Measurements from ENCODE around the gene HLA-DOA. TPM values are rescaled to one million over a fixed set of nuclear protein-coding genes. Genes with fewer than 3 reads are reported as not detected.
A peak's percentile ranks its signal among the peaks of the same experiment; 100 is the strongest.

Gene HLA-DOA
- total RNA-seq, 6 experiments from 2014 or later, result 0.37 to 3.3 (median 1.2) TPM

DNA sequence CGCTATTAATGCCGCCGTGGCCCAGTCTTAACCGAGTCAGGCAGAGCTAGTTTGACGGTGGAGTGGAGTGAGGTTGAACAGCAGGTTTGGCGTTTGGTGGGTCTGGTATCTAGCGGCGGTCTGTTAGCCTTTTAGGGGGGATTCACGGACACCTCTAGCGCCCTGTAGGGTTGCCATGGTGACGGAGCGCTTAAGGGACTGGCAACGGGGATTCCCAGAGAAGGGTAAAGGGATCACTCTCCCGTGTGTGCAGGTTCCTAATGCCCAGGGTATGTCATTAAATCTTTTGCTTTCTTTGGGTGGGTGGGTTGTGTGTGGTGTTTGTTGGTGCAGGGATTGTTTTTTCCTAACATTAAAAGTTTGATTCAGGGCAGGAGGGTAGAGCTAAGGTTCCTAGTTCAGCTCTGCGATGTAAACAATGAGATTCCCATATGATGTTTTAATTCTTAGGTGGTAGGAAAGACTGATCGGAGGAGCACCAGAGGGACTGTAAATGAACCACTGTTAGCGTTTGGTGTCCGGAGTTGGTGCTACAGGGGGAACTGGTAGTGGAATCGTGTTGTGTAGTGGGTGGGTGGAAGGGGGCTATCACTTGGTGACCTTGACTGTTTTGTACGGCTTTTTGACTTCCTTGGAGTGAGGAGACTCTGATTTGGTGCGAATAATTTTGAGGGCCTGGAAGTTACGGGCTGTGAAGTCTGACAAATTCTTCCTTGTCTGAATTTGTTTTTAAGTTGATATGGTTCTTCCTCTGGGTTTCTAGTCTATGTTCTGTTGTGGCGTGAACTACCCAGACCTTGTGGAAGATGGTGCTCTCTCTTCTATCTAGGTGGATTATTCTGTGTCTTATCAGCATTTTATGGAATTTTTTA, 36.0 kb downstream of the HLA-DOA start:
- H3K36me3 ChIP-seq, result peaks cover 15 to 47% (median 41%) of the 10 kb centered on the region in 4 donors
- no peaks in the 10 kb centered on the region for H3K27me3 ChIP-seq
- H3K4me1 ChIP-seq, result peaks cover 0 to 36% (median 16%) of the 10 kb centered on the region in 4 donors
- intact Hi-C loops (cut with DNase I), result no loop called here
- peak; percentile 55 to 66 (median 60) for DNase-seq
- TF ChIP-seq POLR2A (IDR thresholded peaks at IDR 0.05), result no peak
- TF ChIP-seq, protein P1, sequence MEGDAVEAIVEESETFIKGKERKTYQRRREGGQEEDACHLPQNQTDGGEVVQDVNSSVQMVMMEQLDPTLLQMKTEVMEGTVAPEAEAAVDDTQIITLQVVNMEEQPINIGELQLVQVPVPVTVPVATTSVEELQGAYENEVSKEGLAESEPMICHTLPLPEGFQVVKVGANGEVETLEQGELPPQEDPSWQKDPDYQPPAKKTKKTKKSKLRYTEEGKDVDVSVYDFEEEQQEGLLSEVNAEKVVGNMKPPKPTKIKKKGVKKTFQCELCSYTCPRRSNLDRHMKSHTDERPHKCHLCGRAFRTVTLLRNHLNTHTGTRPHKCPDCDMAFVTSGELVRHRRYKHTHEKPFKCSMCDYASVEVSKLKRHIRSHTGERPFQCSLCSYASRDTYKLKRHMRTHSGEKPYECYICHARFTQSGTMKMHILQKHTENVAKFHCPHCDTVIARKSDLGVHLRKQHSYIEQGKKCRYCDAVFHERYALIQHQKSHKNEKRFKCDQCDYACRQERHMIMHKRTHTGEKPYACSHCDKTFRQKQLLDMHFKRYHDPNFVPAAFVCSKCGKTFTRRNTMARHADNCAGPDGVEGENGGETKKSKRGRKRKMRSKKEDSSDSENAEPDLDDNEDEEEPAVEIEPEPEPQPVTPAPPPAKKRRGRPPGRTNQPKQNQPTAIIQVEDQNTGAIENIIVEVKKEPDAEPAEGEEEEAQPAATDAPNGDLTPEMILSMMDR (IDR thresholded peaks at IDR 0.05), result no peak
- no peaks in the 10 kb centered on the region for H3K9me3 ChIP-seq
- no peak for ATAC-seq
- peak overlapping the region; percentile 73 to 81 (median 80) for H3K27ac ChIP-seq
- H3K4me3 ChIP-seq, result peak overlapping the region; percentile 90 to 97 (median 95)
- 0% methylated on average over 20 of the region's 23 CpGs for WGBS (ENCODE audit: insufficient coverage, low coverage, low lambda C conversion rate, missing lambda C conversion rate)

DNA sequence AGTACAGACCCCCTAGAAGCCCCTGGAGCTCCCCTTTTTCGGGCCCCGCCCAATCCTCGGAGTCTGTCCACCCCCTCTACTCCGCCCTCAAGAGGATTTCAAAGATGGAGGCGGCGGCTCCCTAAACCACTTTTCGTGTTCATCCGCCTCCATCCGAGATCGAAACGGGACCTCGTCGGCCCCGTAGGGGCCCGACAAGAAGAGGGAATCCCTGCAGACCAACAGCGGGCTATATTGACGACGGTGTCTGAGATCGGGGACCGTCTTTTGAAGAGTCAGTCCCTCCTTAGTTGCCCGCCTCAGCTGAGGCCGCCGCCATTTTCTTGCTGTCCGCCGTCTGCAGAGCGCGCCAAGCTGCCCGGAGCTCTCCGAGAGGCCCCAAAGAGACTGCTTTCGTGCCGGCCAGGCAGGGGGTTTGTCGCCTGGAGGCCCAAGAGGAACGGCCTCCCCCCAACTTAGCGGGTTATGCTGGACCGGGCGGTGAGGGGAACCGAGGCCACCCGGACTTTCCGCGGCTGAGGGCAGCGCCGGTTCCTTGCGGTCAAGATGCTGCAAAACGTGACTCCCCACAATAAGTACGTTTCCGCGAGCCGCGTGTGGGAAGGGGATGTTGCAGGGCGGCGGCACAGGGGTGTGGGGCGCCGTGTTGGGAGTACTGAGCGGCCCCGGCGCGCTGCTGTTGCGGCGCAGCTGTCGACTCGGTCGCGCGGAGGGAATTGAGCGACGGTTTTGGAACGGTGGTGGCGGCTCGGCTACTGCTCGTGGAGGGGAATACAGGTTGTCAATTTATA, 36.8 kb downstream of the HLA-DOA start:
- H3K36me3 ChIP-seq, result peaks cover 12 to 38% (median 33%) of the 10 kb centered on the region in 4 donors
- peak; percentile 62 to 77 (median 66) for DNase-seq
- 0% methylated on average over 27 of the region's 70 CpGs for WGBS (ENCODE audit: insufficient coverage, low coverage, low lambda C conversion rate, missing lambda C conversion rate)
- H3K27me3 ChIP-seq, result no peaks in the 10 kb centered on the region
- TF ChIP-seq POLR2A (IDR thresholded peaks at IDR 0.05), result no peak
- TF ChIP-seq, protein P1 (IDR thresholded peaks at IDR 0.05), result no peak
- peak overlapping the region; percentile 90 to 97 (median 95) for H3K4me3 ChIP-seq
- no peaks in the 10 kb centered on the region for H3K9me3 ChIP-seq
- ATAC-seq, result no peak
- intact Hi-C loops (cut with DNase I), result no loop called here
- peak overlapping the region; percentile 73 to 81 (median 80) for H3K27ac ChIP-seq
- H3K4me1 ChIP-seq, result peaks cover 0 to 27% (median 11%) of the 10 kb centered on the region in 4 donors

DNA sequence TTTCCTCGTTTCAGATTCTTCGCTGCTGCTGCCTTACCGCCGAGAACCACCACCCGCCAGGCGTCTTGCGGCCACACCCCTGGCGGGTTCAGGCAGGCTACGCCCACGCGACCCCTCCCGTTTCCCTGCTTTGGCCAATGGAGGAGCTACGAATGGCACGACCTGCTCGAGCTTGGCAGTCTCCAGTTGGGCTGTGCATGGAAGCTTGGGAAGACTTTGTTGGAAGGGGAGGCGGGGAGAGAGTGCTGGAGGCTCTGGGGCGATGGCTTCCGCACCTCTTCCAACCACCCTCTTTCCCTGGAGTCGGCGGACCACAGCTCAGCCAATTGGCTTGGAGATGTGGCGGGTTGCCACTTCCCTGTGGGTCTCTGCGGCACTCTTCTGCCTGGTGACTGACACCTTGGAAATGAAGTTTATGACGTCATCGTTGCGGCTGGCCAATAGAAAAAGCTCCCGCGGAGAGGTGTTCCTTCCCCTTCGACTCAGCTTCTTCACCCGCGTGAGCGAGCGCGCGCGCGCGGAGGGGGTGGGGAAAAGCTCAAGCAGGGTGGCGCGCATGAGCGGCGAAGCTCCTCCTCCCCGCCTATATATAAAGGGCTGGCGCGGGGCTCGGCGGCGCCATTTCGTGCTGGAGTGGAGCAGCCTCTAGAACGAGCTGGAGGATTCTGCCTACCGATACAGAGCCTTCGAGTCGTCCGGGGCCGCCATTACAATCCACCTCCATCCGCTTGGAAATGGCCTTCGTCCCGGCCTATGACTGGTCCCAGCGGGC, 37.6 kb downstream of the HLA-DOA start:
- intact Hi-C loops (cut with DNase I), result no loop called here
- H3K4me3 ChIP-seq, result peak overlapping the region; percentile 90 to 97 (median 95)
- H3K4me1 ChIP-seq, result peaks cover 0 to 25% (median 10%) of the 10 kb centered on the region in 4 donors
- no peaks in the 10 kb centered on the region for H3K27me3 ChIP-seq
- peaks cover 6 to 31% (median 26%) of the 10 kb centered on the region in 4 donors for H3K36me3 ChIP-seq
- peak; percentile 50 to 62 (median 54) for ATAC-seq
- 0% methylated on average over 10 of the region's 58 CpGs for WGBS (ENCODE audit: insufficient coverage, low coverage, low lambda C conversion rate, missing lambda C conversion rate)
- DNase-seq, result peak; percentile 99 to 100 (median 100)
- no peaks in the 10 kb centered on the region for H3K9me3 ChIP-seq
- peak overlapping the region; percentile 100 for H3K27ac ChIP-seq
- TF ChIP-seq, protein P1 (IDR thresholded peaks at IDR 0.05), result no peak
- peak; percentile 97 for TF ChIP-seq POLR2A (IDR thresholded peaks at IDR 0.05)

DNA sequence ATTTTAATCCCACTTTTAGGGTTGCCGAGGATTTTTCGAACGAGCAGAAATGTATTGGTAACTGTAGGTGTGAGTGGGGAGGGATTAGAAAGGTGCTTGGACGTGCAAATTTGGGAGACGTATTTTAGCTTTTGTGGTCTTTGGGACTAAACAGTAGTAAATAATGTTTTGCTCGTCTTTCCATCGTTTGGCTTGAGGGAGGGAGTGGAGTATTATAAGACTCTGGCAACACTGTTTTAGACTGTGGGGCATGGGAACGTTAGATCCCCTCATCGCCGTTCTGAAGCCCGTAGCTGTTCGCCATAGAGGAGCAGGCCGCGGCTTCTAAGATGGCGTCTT, 38.2 kb downstream of the HLA-DOA start:
- DNase-seq (no peak), ATAC-seq (no peak)
- H3K27ac ChIP-seq, result peak overlapping the region; percentile 100
- intact Hi-C loops (cut with DNase I), result no loop called here
- H3K9me3 ChIP-seq, result no peaks in the 10 kb centered on the region
- peaks cover under 1 to 25% (median 21%) of the 10 kb centered on the region in 4 donors for H3K36me3 ChIP-seq
- peaks cover 0 to 25% (median 10%) of the 10 kb centered on the region in 4 donors for H3K4me1 ChIP-seq
- no peak for TF ChIP-seq POLR2A (IDR thresholded peaks at IDR 0.05)
- TF ChIP-seq, protein P1 (IDR thresholded peaks at IDR 0.05), result no peak
- 0% methylated on average over 7 of the region's 15 CpGs for WGBS (ENCODE audit: insufficient coverage, low coverage, low lambda C conversion rate, missing lambda C conversion rate)
- no peaks in the 10 kb centered on the region for H3K27me3 ChIP-seq
- peak overlapping the region; percentile 71 to 85 (median 81) for H3K4me3 ChIP-seq

All from right lobe of liver (tissue), 6 donors.